ENCODE measurements around the gene ABCC10.
"Not testable (repeated sequence)": the region's sequence is repeated elsewhere in the genome, so short reads cannot be mapped to it uniquely, and the experiment has no call there.

ABCC10 gene

GRCh38 chr6:43383021-43383667, 44.2 kb upstream of the ABCC10 start:
- H3K4me3 ChIP-seq (ENCODE audit: low read length) = peak overlapping the region; percentile 64
- TF ChIP-seq CTCF (IDR thresholded peaks at IDR 0.05; ENCODE audit: low read depth, low read length, poor library complexity, severe bottlenecking) (no peak), EZH2phosphoT487 (IDR thresholded peaks at IDR 0.05; ENCODE audit: borderline replicate concordance, low read length) (no peak)
- H3K27ac ChIP-seq (ENCODE audit: low read depth, low read length) = peak overlapping the region; percentile 99
- peaks cover 30% of the 10 kb centered on the region for H3K36me3 ChIP-seq (ENCODE audit: control insufficient read depth, low read length)
- peaks cover 7% of the 10 kb centered on the region for H3K79me2 ChIP-seq (ENCODE audit: control insufficient read depth, low read length)
- peaks cover 60% of the 10 kb centered on the region for H3F3A ChIP-seq (ENCODE audit: control insufficient read depth, insufficient read depth)
- no peaks in the 10 kb centered on the region for H3K9me2 ChIP-seq (replicated peaks; ENCODE audit: control insufficient read depth, low read length)
- H3K27me3 ChIP-seq (ENCODE audit: control insufficient read depth, low read length) = no peaks in the 10 kb centered on the region
- peak overlapping the region; percentile 87 for H3K4me2 ChIP-seq (ENCODE audit: low read length)
- peaks cover 100% of the 10 kb centered on the region for H3K4me1 ChIP-seq (ENCODE audit: control insufficient read depth, low read length)
- no peaks in the 10 kb centered on the region for H3K9me3 ChIP-seq (ENCODE audit: control insufficient read depth, insufficient read depth, low read length)
- no peaks in the 10 kb centered on the region for H4K20me1 ChIP-seq (ENCODE audit: control insufficient read depth, insufficient read depth, low read depth, low read length)

GRCh38 chr6:43386492-43386891, 40.8 kb upstream of the ABCC10 start:
- Histone ChIP-seq H3K9me2 (replicated peaks; ENCODE audit: control insufficient read depth, low read length) (no peaks in the 10 kb centered on the region), H3F3A (ENCODE audit: control insufficient read depth, insufficient read depth) (peaks cover 64% of the 10 kb centered on the region), H3K27ac (ENCODE audit: low read depth, low read length) (peak overlapping the region; percentile 99), H3K4me1 (ENCODE audit: control insufficient read depth, low read length) (peaks cover 98% of the 10 kb centered on the region), H3K79me2 (ENCODE audit: control insufficient read depth, low read length) (peaks cover 34% of the 10 kb centered on the region), H3K4me3 (ENCODE audit: low read length) (peak overlapping the region; percentile 64), H3K36me3 (ENCODE audit: control insufficient read depth, low read length) (peaks cover 42% of the 10 kb centered on the region), H3K9me3 (ENCODE audit: control insufficient read depth, insufficient read depth, low read length) (no peaks in the 10 kb centered on the region), H3K27me3 (ENCODE audit: control insufficient read depth, low read length) (no peaks in the 10 kb centered on the region), H3K4me2 (ENCODE audit: low read length) (peak overlapping the region; percentile 87), H4K20me1 (ENCODE audit: control insufficient read depth, insufficient read depth, low read depth, low read length) (no peaks in the 10 kb centered on the region)
- TF ChIP-seq EZH2phosphoT487 (IDR thresholded peaks at IDR 0.05; ENCODE audit: borderline replicate concordance, low read length) = no peak
- TF ChIP-seq CTCF (IDR thresholded peaks at IDR 0.05; ENCODE audit: low read depth, low read length, poor library complexity, severe bottlenecking) = peak; percentile 46

GRCh38 chr6:43389730-43390295, 37.5 kb upstream of the ABCC10 start:
- peak overlapping the region; percentile 94 for H3K27ac ChIP-seq (ENCODE audit: low read depth, low read length)
- no peaks in the 10 kb centered on the region for H3K9me3 ChIP-seq (ENCODE audit: control insufficient read depth, insufficient read depth, low read length)
- H3K79me2 ChIP-seq (ENCODE audit: control insufficient read depth, low read length) = peaks cover 67% of the 10 kb centered on the region
- H3K4me2 ChIP-seq (ENCODE audit: low read length) = peak overlapping the region; percentile 99
- H3K27me3 ChIP-seq (ENCODE audit: control insufficient read depth, low read length) = no peaks in the 10 kb centered on the region
- peak overlapping the region; percentile 91 for H3K4me3 ChIP-seq (ENCODE audit: low read length)
- H3K9me2 ChIP-seq (replicated peaks; ENCODE audit: control insufficient read depth, low read length) = no peaks in the 10 kb centered on the region
- TF ChIP-seq CTCF (IDR thresholded peaks at IDR 0.05; ENCODE audit: low read depth, low read length, poor library complexity, severe bottlenecking) (no peak), EZH2phosphoT487 (IDR thresholded peaks at IDR 0.05; ENCODE audit: borderline replicate concordance, low read length) (no peak)
- H3K4me1 ChIP-seq (ENCODE audit: control insufficient read depth, low read length) = peaks cover 93% of the 10 kb centered on the region
- H3K36me3 ChIP-seq (ENCODE audit: control insufficient read depth, low read length) = peaks cover 59% of the 10 kb centered on the region
- H4K20me1 ChIP-seq (ENCODE audit: control insufficient read depth, insufficient read depth, low read depth, low read length) = no peaks in the 10 kb centered on the region
- H3F3A ChIP-seq (ENCODE audit: control insufficient read depth, insufficient read depth) = peaks cover 47% of the 10 kb centered on the region

- not testable (repeated sequence) for H4K20me1 ChIP-seq (ENCODE audit: control insufficient read depth, insufficient read depth, low read depth, low read length); H3K9me2 ChIP-seq (replicated peaks; ENCODE audit: control insufficient read depth, low read length); H3K9me3 ChIP-seq (ENCODE audit: control insufficient read depth, insufficient read depth, low read length); H3K27me3 ChIP-seq (ENCODE audit: control insufficient read depth, low read length)
- Histone ChIP-seq H3K36me3 (ENCODE audit: control insufficient read depth, low read length) (peaks cover 54% of the 10 kb centered on the region), H3K27ac (ENCODE audit: low read depth, low read length) (peak overlapping the region; percentile 94), H3K79me2 (ENCODE audit: control insufficient read depth, low read length) (peaks cover 78% of the 10 kb centered on the region), H3K4me1 (ENCODE audit: control insufficient read depth, low read length) (peaks cover 93% of the 10 kb centered on the region), H3F3A (ENCODE audit: control insufficient read depth, insufficient read depth) (peaks cover 42% of the 10 kb centered on the region), H3K4me3 (ENCODE audit: low read length) (peak overlapping the region; percentile 91), H3K4me2 (ENCODE audit: low read length) (peak overlapping the region; percentile 99)
These were observed 36.4 kb upstream of the ABCC10 start for GRCh38 chr6:43390753-43391439.

Data from DOHH2 (cell line).